HG03108 (cell line): ENCODE data around the gene TOE1.
"Not testable (repeated sequence)": the region's sequence is repeated elsewhere in the genome, so short reads cannot be mapped to it uniquely, and the experiment has no call there.

ENCODE experiments used
- ATAC-seq: cut with Tn5 transposase; IDR thresholded peaks from one replicate; pipeline ENCODE4 v1.9.1; 2021; ENCODE audit warnings: moderate library complexity; ENCODE audit not compliant: unreplicated experiment

TOE1 gene

GRCh38 chr1:45354838-45355237, 14.9 kb downstream of the TOE1 start:
- ATAC-seq: no peak

DNA sequence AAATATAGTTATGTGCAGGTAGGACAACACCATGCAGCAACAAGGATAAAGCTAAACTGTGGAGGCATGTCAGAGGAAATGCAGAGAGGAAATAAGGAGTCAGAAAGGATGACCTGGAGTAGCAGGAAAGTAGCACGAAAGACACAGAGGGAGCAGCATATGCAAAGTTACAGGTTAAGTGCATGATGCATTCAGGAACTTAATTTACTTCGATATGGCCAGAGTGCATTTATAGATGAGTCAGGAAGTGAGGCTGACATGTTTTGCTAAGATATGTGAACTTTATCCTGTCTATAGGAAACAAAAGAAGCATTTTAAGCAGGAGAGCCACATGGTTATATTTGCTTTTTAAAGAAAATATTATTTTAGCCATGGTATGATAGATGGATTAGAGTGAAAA, 15.7 kb downstream of the TOE1 start:
- ATAC-seq: no peak

DNA sequence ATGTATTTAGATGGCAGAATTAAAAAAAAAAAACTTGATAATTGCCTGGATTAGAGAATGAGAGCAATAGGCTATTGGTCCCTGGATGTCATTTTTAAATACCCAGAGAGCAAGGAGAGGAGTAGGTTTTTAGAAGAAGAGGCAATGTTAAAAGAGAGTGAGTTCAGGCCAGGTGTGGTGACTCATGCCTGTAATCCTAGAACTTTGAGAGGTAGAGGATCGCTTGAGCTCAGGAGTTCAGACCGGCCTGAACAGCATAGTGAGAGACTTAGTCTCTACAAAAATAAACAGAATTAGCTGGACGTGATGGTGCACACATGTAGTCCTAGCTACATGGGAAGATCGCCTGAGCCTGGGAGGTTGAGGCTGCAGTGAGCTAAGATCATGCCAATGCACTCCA, 16.2 kb downstream of the TOE1 start:
- no peak for ATAC-seq

GRCh38 chr1:45359882-45360513, 20.0 kb downstream of the TOE1 start:
- no peak for ATAC-seq

DNA sequence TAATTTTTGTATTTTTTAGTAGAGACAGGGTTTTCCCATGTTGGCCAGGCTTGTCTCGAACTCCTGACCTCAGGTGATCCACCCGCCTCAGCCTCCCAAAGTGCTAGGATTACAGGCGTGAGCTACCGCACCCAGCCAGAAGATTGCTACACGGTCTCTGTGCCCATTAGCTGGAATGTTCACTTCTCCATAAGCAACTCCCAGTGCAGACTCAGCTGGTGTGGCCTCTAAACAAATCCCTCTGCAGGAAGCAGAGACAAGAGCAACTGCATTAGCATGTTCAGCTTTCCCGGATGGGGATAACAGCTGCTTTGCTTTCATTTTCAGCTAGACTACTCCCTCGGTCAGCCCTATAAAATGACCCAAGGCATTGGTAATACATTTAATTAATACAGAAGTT, 21.0 kb downstream of the TOE1 start:
- not testable (repeated sequence) for ATAC-seq

DNA sequence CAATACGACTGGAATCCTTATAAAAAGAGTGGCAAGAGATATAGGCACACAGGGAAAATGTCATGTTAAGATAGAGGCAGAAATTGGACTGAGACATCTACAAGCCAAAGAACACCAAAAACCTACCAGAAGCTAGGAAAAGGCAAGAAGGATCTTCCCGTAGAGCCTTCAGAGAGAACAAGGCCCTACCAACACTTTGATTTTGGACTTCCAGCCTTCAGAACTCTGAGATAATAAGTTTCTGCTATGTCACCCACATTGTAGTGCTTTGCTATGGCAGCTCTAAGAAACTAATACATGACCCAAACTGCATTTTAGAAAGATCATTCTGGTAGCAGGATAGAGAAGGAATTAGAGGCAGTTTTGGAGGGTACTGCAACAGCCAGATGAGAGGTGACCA, 24.3 kb downstream of the TOE1 start:
- ATAC-seq: no peak

- ATAC-seq: peak; percentile 76
These were observed 25.1 kb downstream of the TOE1 start for GRCh38 chr1:45365051-45365450.

DNA sequence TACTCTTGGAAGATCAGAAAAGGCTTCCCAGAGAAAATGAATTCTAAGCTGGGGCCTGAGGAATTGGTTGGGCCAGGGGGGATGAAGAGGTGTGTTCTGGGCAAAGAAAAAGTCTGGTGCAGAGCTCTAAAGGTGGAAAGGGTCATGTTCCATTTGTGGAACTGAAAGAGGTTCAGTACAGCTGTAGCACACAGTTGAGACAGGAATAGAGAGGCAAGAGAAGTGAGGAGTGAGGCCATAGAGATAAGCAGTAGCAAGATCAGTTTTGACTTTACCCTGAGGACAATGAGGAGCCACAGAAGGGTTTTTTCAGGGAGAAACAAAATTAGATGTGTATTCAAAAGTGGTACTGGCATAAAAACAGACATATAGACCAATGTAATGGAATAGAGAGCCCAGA, 30.6 kb downstream of the TOE1 start:
- ATAC-seq: peak; percentile 68

GRCh38 chr1:45373573-45373972, 33.6 kb downstream of the TOE1 start:
- ATAC-seq: no peak

DNA sequence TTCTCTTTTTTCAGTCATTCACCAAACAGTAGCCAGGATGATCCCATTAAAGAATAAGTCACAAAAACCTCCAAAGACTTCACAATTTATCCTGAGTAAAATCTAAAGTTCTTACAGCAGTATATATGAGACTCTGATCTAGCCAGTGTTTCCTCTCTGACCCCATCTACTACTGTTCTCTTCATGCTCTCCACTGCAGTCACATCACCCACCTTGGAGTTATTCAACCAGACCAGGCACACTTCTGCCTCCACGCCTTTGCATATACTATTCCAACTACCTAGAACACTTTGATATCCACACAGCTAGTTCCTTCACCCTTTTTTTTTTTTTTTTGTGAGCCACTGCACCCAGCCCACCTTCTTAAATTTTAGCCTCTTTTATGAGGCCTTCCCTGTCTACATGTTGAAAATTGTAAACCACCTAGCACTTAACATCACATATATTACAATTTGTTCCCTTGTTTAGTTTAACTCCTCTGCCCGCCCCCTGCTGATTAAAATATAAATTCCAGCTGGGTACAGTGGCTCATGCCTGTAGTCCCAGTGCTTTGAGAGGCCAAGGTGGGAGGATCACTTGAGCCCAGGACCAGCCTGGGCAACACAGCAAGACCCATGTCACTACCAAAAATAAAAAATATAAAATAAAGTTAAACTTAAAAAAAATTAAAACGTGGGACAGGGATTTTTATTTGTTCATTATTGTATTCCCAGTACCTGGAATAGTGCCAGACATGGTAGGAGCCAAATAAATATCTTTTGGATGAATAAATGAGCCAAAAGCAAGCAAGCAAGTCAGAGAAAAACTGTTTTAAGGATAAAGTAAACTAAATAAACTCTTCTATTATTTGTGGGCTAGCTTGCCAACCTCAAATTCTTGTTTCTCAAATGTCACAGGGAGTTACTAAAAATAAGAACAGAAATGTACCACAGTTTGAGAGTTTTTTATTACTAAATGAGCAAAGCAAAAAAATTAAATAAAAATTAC, 35.4 kb downstream of the TOE1 start:
- no peak for ATAC-seq

DNA sequence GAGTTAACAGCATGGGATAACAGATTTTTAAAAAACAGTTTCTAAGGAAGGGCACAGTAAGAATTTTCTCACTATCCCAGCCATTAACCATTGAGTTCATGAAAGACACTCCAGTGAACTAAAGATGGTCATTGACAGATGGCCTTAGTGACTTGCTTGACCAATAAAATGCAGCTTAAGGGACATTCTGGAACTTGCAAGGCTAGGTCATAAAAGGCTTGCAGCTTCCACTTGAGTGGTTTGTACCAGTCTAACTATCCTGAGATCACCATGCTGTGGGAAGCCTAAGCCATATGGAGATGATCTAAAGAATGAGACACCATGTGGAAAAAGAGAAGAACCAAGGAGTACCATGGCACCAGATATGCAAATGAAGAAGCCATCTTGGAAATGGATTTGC, 38.2 kb downstream of the TOE1 start:
- no peak for ATAC-seq

- ATAC-seq: no peak
These were observed 39.6 kb downstream of the TOE1 start for GRCh38 chr1:45379524-45379923.

- no peak for ATAC-seq
These were observed 40.2 kb downstream of the TOE1 start for GRCh38 chr1:45380125-45380524.

DNA sequence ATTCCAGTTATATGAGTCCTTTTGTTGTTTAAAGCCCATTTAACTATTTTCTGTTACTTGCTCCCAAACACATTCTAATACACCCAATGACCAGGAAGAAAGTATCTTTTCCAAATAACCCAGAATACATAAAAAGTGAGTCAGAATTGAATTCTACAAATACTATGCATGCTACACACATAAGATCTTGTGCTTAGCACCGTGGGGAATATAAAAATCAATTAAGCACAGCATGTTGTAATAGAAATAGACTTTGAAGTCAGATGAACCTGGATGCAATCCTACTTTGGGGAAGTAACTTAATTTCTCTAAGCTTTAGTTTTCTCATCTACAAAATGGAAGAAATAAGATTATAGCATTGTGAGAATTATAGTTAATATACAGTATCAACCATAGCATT, 40.8 kb downstream of the TOE1 start:
- no peak for ATAC-seq

DNA sequence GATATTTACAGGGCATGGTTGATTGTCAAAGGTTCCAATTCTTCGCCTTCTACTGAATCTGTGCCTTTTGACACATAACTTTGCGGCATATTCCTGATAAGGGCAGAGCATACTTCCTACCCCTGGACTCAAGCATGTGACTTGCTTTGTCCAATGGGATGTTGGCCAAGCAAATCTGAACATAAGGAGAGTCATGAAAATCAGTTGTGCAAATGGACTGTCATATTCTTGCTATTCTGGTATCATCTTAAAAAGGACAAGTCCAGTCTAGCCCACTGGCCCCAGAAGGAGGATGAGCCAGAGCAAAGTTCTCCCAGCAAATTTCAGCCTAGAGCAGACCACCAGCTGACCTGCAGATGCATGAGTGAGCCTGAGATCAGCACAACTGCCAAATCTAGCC, 41.3 kb downstream of the TOE1 start:
- no peak for ATAC-seq

DNA sequence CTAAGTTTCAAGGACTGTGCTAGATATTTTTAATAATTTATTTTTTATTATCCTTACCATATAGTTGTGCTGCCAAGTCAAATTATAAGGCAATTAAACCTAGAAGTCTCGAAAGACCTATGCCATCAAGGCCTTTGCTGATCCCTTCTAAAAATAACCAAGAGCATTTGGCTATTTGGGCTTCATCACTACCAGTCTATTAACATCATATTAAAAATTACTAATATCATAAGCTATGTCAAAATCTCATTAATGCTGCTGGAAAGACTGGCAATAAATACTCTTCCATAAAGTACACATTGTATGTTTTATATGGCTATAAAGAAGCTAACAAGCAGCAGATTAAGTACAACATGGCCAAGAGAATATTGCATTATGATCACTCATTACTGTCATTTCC, 43.2 kb downstream of the TOE1 start:
- ATAC-seq: no peak

GRCh38 chr1:45384213-45384612, 44.2 kb downstream of the TOE1 start:
- not testable (repeated sequence) for ATAC-seq

DNA sequence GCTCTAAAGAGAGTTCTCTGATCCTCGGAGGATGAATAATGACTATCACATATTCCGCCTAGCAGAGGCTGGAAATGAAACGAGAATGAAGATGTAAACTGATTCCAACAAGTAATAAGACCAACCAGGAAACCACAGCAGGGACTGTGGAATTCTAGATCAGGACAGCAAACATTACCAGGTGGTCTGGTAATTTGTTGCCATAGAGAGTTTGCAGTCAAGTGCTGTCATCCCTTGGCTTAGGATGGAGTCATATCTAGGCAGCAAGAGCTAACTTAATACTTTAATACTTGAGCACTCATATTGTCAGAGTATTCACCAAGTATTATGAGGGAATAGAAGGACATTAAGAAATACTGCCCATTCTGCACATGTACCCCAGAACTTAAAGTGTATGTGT, 45.3 kb downstream of the TOE1 start:
- ATAC-seq: no peak

DNA sequence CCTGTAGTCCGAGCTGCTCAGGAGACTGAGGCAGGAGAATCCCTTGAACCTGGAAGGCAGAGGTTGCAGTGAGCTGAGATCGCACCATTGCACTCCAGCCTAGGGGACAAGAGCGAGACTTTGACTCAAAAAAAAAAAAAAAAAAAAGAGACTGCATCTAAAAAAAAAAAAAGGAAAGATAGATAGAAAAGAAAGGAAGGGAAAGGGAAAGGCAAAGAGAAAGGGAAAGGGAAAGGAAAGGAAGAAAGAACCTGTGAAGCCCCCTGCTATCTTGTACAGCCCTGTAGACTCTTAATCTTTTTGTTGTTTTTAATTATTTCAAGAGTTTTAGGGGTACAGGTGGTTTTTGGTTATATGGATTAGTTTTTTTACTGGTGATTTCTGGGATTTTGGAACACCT, 46.2 kb downstream of the TOE1 start:
- no peak for ATAC-seq
